Skeletal muscle tissue (tissue), 4 donors: Measurements from ENCODE around the gene CAGE1. TPM values are rescaled to one million over a fixed set of nuclear protein-coding genes. Genes with fewer than 3 reads are reported as not detected.
"Not testable (repeated sequence)": the region's sequence is repeated elsewhere in the genome, so short reads cannot be mapped to it uniquely, and the experiment has no call there.

Source experiments
- H3K27ac ChIP-seq: one replicate; pipeline ENCODE4 v1.7.0; 2013; ENCODE audit warnings: mild to moderate bottlenecking, low read depth, low read length, inconsistent platforms
- H3K27me3 ChIP-seq, 3 donors: one replicate each; pipeline ENCODE4 v1.7.0; 2013; ENCODE audit warnings: low read length in 3 of 3; ENCODE audit not compliant: control insufficient read depth in 3 of 3, insufficient read depth in 3 of 3
- H3K36me3 ChIP-seq, 3 donors: one replicate each; pipeline ENCODE4 v1.7.0; 2013; ENCODE audit warnings: low read length in 3 of 3; ENCODE audit not compliant: control insufficient read depth in 3 of 3, insufficient read depth in 3 of 3
- H3K4me1 ChIP-seq, 3 donors: one replicate each; pipeline ENCODE4 v1.7.0; 2013; ENCODE audit warnings: low read length in 3 of 3, mild to moderate bottlenecking in 3 of 3; ENCODE audit not compliant: control insufficient read depth in 3 of 3, insufficient read depth in 3 of 3
- H3K4me3 ChIP-seq, 3 donors: one replicate each; pipeline ENCODE4 v1.7.0; 2013; ENCODE audit warnings: low read length in 3 of 3
- H3K9ac ChIP-seq, 3 donors: one replicate each; pipeline ENCODE4 v1.7.0; 2013; ENCODE audit warnings: low read length in 3 of 3, mild to moderate bottlenecking in 3 of 3, moderate library complexity in 2 of 3, low read depth in 1 of 3
- H3K9me3 ChIP-seq, 3 donors: one replicate each; pipeline ENCODE4 v1.7.0; 2013; ENCODE audit warnings: low read length in 3 of 3; ENCODE audit not compliant: control insufficient read depth in 3 of 3
- total RNA-seq: library from RNA; depleted of rRNA; stranded (reverse); fragments of >200 nt; gene quantifications from one replicate; pipeline ENCODE4 v1.2.3, GENCODE V29; 2014
- donor health status: Osteomylitis.

Gene CAGE1
- total RNA-seq, 1 donor from 2014 or later: not detected

DNA sequence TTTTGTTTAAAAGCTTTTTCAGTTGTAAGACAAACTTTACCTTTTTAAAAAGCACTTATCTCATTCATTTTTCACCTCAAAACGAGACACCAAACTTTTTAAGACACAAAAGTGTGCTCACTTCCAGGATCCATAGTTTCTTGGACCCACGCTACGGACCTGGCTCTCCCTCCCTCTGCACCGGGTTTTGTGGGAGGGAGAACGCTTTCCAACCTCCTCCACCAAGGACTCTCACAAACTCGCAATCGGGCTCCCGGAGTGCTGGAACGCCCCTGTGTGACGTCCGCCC is 436 bp downstream of the CAGE1 start:
- Histone ChIP-seq H3K27ac (peak overlapping the region; percentile 80), H3K4me1 (peaks cover 11 to 18% (median 13%) of the 10 kb centered on the region in 3 donors), H3K27me3 (no peaks in the 10 kb centered on the region), H3K36me3 (peaks cover 3 to 6% (median 4%) of the 10 kb centered on the region in 3 donors), H3K9me3 (no peaks in the 10 kb centered on the region), H3K4me3 (peak overlapping the region; percentile 79 to 99 (median 93)), H3K9ac (peak overlapping the region; percentile 85 to 97 (median 92))

DNA sequence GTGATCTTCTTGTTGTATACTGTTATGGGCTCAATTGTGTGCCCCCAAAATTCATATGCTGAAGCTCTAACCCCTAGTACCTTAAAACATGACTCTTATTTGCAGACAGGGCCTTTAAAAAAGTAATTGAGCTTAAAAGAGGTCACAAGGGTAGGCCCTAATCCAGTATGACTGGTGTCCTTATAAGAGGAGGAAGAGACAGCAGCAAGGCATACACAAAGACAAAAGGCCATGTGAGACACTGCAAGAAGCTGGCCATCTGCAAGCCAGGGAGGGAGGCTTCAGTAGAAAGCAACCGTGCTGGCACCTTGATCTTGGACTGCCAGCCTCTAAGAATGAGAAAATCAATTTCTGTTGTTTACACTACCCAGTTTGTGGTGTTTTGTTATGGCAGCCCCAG is 8.4 kb downstream of the CAGE1 start:
- H3K9me3 ChIP-seq: no peaks in the 10 kb centered on the region
- no peak overlapping the region for H3K27ac ChIP-seq
- H3K4me1 ChIP-seq: no peaks in the 10 kb centered on the region
- no peak overlapping the region for H3K4me3 ChIP-seq
- no peak overlapping the region for H3K9ac ChIP-seq
- H3K36me3 ChIP-seq: no peaks in the 10 kb centered on the region
- peaks cover 0 to 4% (median 0%) of the 10 kb centered on the region in 3 donors for H3K27me3 ChIP-seq

GRCh38 chr6:7378740-7379139 is 10.8 kb downstream of the CAGE1 start:
- peaks cover 0 to 4% (median 0%) of the 10 kb centered on the region in 3 donors for H3K27me3 ChIP-seq
- no peaks in the 10 kb centered on the region for H3K4me1 ChIP-seq
- H3K9me3 ChIP-seq: no peaks in the 10 kb centered on the region
- no peak overlapping the region for H3K9ac ChIP-seq
- H3K27ac ChIP-seq: no peak overlapping the region
- no peaks in the 10 kb centered on the region for H3K36me3 ChIP-seq
- H3K4me3 ChIP-seq: no peak overlapping the region

DNA sequence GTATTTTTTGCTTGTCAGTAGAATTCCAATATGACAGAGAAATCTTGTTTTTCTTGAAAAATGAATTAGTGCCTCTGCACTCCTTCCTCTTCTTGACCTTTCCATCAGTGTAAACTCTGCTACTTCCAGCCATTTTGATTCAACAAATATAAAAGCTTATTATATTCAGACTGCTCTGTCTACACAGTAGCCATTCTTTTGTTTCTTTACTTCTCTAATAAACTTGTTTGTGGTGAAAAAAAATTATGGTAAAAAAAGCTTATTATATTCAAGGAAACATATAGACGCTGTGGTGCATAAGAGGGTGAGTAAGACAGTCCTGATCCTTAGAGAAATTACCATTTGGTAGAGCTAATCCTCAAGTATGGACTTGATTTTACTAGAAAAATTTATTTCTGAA is 11.6 kb downstream of the CAGE1 start:
- H3K27me3 ChIP-seq: peaks cover 0 to 4% (median 0%) of the 10 kb centered on the region in 3 donors
- no peaks in the 10 kb centered on the region for H3K36me3 ChIP-seq
- H3K4me3 ChIP-seq: no peak overlapping the region
- H3K27ac ChIP-seq: no peak overlapping the region
- no peaks in the 10 kb centered on the region for H3K4me1 ChIP-seq
- H3K9me3 ChIP-seq: no peaks in the 10 kb centered on the region
- H3K9ac ChIP-seq: no peak overlapping the region

- Histone ChIP-seq H3K27ac (no peak overlapping the region), H3K36me3 (no peaks in the 10 kb centered on the region), H3K4me1 (no peaks in the 10 kb centered on the region), H3K27me3 (peaks cover 0 to 4% (median 0%) of the 10 kb centered on the region in 3 donors), H3K9ac (no peak overlapping the region), H3K9me3 (no peaks in the 10 kb centered on the region), H3K4me3 (no peak overlapping the region)
Observed at GRCh38 chr6:7373739-7374138, 15.8 kb downstream of the CAGE1 start.

DNA sequence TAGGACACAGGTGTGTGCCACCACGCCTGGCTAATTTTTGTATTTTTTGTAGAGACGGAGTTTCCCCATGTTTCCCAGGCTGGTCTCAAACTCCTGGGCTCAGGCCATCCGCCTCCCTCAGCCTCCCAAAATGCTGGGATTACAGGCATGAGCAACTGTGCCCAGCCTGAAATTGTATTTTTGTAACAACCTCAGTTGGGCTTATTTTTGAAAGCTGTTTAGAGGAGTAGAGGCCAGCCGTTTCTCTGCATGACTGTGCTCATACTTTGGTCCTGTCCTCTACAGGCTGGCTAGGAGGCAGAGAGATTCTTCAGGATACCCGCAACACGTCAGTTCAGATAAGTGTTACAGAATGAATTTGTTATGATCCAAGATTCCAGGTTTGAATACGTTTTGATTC is 22.1 kb downstream of the CAGE1 start:
- Histone ChIP-seq H3K9me3 (no peaks in the 10 kb centered on the region), H3K36me3 (no peaks in the 10 kb centered on the region), H3K9ac (no peak overlapping the region), H3K27ac (no peak overlapping the region), H3K4me1 (no peaks in the 10 kb centered on the region), H3K4me3 (no peak overlapping the region), H3K27me3 (no peaks in the 10 kb centered on the region)

- not testable (repeated sequence) for H3K9ac ChIP-seq, H3K9me3 ChIP-seq
Observed at GRCh38 chr6:7351916-7352315, 37.6 kb downstream of the CAGE1 start.

DNA sequence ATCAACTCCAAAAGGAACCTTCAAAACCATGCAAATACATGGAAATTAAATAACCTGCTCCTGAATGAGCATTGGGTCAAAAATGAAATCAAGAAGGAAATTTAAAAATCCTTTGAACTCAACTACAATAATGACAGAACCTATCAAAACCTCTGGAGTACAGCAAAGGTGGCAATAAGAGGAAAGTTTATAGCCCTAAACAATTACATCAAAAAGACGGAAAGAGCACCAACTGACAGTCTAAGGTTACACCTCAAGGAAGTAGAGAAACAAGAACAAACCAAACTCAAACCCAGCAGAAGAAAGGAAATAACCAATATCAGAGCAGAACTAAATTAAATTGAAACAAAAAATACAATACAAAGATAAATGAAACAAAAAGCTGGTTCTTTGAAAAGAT is 39.0 kb downstream of the CAGE1 start:
- not testable (repeated sequence) for H3K27ac ChIP-seq, H3K4me1 ChIP-seq, H3K27me3 ChIP-seq, H3K9ac ChIP-seq, H3K9me3 ChIP-seq, H3K4me3 ChIP-seq, H3K36me3 ChIP-seq

More at GRCh38 chr6:7351916-7352315, 37.6 kb downstream of the CAGE1 start:
- H3K36me3 ChIP-seq, H3K4me3 ChIP-seq, H3K4me1 ChIP-seq, H3K27ac ChIP-seq, H3K27me3 ChIP-seq: not testable (repeated sequence)

DNA sequence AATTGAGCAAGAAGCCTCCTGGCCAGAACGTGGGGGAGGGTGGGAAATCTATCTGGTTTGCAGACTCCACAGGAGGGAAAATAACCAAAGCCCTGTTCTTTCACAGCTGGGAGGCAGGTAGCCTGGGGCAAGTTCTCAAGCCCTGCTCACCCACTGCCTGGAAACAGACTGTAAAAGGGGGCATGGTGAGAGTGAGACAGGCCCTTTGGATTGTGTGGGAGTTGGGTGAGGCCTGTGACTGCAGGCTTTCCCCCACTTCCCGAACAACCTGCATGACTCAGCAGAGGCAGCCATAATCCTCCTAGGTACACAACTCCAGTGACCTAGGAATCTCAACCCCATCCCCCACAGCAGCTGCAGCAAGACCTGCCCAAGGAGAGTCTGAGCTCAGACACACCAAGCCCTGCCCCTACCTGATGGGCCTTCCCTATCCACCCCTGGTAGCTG is 42.0 kb downstream of the CAGE1 start:
- not testable (repeated sequence) for H3K9ac ChIP-seq, H3K9me3 ChIP-seq, H3K36me3 ChIP-seq, H3K27me3 ChIP-seq, H3K4me3 ChIP-seq, H3K4me1 ChIP-seq, H3K27ac ChIP-seq

DNA sequence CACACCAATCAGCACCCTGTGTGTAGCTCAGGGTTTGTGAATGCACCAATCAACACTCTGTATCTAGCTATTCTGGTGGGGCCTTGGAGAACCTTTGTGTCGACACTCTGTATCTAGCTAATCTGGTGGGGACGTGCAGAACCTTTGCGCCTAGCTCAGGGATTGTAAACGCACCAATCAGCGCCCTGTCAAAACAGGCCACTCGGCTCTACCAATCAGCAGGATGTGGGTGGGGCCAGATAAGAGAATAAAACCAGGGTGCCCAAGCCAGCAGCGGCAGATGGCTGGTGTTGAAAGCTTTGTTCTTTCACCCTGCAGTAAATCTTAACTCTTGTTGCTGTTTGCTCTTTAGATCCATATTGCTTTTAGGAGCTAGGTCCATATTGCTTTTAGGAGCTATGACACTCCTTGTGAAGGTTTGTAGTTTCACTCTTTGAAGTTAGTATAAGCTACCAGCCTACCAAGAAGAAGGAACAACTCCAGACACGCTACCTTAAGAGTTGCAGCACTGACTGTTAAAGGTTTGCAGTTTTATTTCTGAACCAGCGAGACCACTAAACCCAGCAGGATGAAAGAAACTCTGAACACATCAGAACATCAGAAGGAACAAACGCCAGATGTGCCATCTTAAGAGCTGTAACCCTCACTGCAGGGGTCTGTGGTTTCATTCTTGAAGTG is 44.6 kb downstream of the CAGE1 start:
- H3K4me3 ChIP-seq, H3K27ac ChIP-seq, H3K27me3 ChIP-seq, H3K36me3 ChIP-seq, H3K4me1 ChIP-seq, H3K9ac ChIP-seq, H3K9me3 ChIP-seq: not testable (repeated sequence)
